ENCODE results near the gene PYGB.
A peak's percentile ranks its signal among the peaks of the same experiment; 100 is the strongest.
"Not testable (repeated sequence)": the region's sequence is repeated elsewhere in the genome, so short reads cannot be mapped to it uniquely, and the experiment has no call there.

PYGB gene

DNA sequence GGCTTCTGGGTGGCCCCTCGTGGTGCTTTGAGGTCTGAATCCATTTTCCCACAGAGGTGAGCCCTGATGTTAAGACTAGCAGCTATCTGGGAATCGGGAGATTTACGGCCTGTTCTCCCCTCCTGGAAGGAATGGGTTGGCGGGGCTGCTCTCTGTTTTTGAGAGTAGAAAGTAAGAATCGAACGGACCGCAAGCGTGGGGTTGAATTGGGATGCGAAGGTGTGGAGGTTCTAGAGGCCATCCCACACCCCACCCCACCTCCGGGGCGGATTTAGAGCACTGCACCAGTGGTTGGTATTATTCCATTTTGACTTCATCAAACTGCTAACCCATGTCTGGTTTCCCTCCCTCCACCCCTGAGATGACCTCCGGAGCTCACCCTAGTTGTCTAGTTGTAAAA lies 11.5 kb downstream of the PYGB start:
- no peak for TF ChIP-seq ZFX (IDR thresholded peaks at IDR 0.05)
- TF ChIP-seq, protein P1, sequence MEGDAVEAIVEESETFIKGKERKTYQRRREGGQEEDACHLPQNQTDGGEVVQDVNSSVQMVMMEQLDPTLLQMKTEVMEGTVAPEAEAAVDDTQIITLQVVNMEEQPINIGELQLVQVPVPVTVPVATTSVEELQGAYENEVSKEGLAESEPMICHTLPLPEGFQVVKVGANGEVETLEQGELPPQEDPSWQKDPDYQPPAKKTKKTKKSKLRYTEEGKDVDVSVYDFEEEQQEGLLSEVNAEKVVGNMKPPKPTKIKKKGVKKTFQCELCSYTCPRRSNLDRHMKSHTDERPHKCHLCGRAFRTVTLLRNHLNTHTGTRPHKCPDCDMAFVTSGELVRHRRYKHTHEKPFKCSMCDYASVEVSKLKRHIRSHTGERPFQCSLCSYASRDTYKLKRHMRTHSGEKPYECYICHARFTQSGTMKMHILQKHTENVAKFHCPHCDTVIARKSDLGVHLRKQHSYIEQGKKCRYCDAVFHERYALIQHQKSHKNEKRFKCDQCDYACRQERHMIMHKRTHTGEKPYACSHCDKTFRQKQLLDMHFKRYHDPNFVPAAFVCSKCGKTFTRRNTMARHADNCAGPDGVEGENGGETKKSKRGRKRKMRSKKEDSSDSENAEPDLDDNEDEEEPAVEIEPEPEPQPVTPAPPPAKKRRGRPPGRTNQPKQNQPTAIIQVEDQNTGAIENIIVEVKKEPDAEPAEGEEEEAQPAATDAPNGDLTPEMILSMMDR (conservative IDR thresholded peaks at IDR 0.05) = no peak
- H3K27ac ChIP-seq = no peak overlapping the region

- TF ChIP-seq ZFX (IDR thresholded peaks at IDR 0.05) = no peak
- TF ChIP-seq, protein P1 (conservative IDR thresholded peaks at IDR 0.05) = no peak
- no peak overlapping the region for H3K27ac ChIP-seq
These were observed 11.9 kb downstream of the PYGB start for GRCh38 chr20:25259788-25260254.

DNA sequence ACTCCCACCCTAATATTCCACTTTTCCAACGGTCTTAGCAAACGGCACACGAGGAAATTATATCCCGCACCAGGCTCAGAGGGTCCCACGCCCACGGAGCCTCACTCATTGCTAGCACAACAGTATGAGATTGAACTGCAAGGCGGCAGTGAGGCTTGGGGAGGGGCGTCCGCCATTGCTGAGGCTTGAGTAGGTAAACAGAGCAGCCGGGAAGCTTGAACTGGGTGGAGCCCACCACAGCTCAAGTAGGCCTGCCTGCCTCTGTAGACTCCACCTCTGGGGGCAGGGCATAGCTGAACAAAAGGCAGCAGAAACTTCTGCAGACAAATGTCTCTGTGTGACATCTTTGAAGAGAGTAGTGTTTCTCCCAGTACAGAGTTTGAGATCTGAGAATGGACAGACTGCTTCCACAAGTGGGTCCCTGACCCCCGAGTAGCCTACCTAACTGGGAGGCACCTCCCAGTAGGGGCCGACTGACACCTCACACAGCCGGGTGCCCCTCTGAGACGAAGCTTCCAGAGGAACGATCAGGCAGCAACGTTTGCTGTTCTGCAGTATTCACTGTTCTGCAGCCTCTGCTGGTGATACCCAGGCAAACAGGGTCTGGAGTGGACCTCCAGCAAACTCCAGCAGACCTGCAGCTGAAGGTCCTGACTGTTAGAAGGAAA lies 13.0 kb downstream of the PYGB start:
- H3K27ac ChIP-seq = not testable (repeated sequence)

GRCh38 chr20:25269057-25269832 lies 21.4 kb downstream of the PYGB start:
- TF ChIP-seq ZFX (IDR thresholded peaks at IDR 0.05) = no peak
- TF ChIP-seq, protein P1 (conservative IDR thresholded peaks at IDR 0.05) = no peak
- H3K27ac ChIP-seq = peak overlapping the region; percentile 94; the same call in 1 of the 2 replicates

- no peak for TF ChIP-seq ZFX (IDR thresholded peaks at IDR 0.05)
- TF ChIP-seq, protein P1 (conservative IDR thresholded peaks at IDR 0.05) = no peak
These were observed 21.9 kb downstream of the PYGB start for GRCh38 chr20:25269833-25270170.

GRCh38 chr20:25270829-25271251 lies 23.0 kb downstream of the PYGB start:
- TF ChIP-seq, protein P1 (conservative IDR thresholded peaks at IDR 0.05) = no peak
- no peak for TF ChIP-seq ZFX (IDR thresholded peaks at IDR 0.05)

More at GRCh38 chr20:25269833-25270170, 21.9 kb downstream of the PYGB start:
- H3K27ac ChIP-seq = peak overlapping the region; percentile 94; the same call in 1 of the 2 replicates

GRCh38 chr20:25271486-25272222 lies 23.8 kb downstream of the PYGB start:
- peak overlapping the region; percentile 94 for H3K27ac ChIP-seq
- TF ChIP-seq, protein P1 (conservative IDR thresholded peaks at IDR 0.05) = no peak
- TF ChIP-seq ZFX (IDR thresholded peaks at IDR 0.05) = no peak

More at GRCh38 chr20:25270829-25271251, 23.0 kb downstream of the PYGB start:
- H3K27ac ChIP-seq = peak overlapping the region; percentile 94

Measured in C4-2B (cell line).